IPS DF 6.9 (cell line): ENCODE measurements around the gene CDC16.

ENCODE experiments used
- DNase-seq: peaks from one replicate; pipeline ENCODE4 v3.0.0-alpha.2; 2013; ENCODE audit warnings: low read depth, low spot score
- H3K27ac ChIP-seq: one replicate; pipeline ENCODE4 v1.5.1; 2013; ENCODE audit warnings: low read length, control low read depth
- H3K27me3 ChIP-seq: 2 replicates; pipeline ENCODE4 v1.6.1; 2013; ENCODE audit warnings: mild to moderate bottlenecking, low read length; ENCODE audit not compliant: control insufficient read depth, insufficient read depth
- H3K36me3 ChIP-seq: 2 replicates; pipeline ENCODE4 v1.6.1; 2013; ENCODE audit warnings: low read length; ENCODE audit not compliant: control insufficient read depth, insufficient read depth
- H3K4me1 ChIP-seq: 2 replicates; pipeline ENCODE4 v1.6.1; 2013; ENCODE audit warnings: low read length; ENCODE audit not compliant: control insufficient read depth, insufficient read depth
- H3K4me3 ChIP-seq: 2 replicates; pipeline ENCODE4 v1.5.1; 2013; ENCODE audit warnings: mild to moderate bottlenecking, low read length
- H3K9me3 ChIP-seq: 2 replicates; pipeline ENCODE4 v1.6.1; 2013; ENCODE audit warnings: low read length, inconsistent platforms; ENCODE audit not compliant: control insufficient read depth, insufficient read depth
- WGBS: extraction: QIAGEN DNeasy Blood & Tissue Kit; methylation state at CpG from one replicate; pipeline ENCODE4 v1.1.7; 2013; ENCODE audit warnings: mixed read lengths, missing lambda C conversion rate; ENCODE audit not compliant: insufficient read length, insufficient coverage; 5-methylcytosine and 5-hydroxymethylcytosine counted together

The CDC16 gene

GRCh38 chr13:114288157-114288591 is 53.5 kb downstream of the CDC16 start:
- no CpG with 5 or more reads among the region's 8 CpGs for WGBS
- no peak for DNase-seq
- Histone ChIP-seq H3K4me1 (no peaks in the 10 kb centered on the region), H3K36me3 (peaks cover 15% of the 10 kb centered on the region; the same call in 1 of the 2 replicates), H3K4me3 (no peak overlapping the region), H3K27me3 (no peaks in the 10 kb centered on the region), H3K9me3 (no peaks in the 10 kb centered on the region), H3K27ac (no peak overlapping the region)

GRCh38 chr13:114296448-114296847 is 61.8 kb downstream of the CDC16 start:
- no peaks in the 10 kb centered on the region for H3K9me3 ChIP-seq
- no peak overlapping the region for H3K27ac ChIP-seq
- WGBS = no CpG with 5 or more reads among the region's 10 CpGs
- DNase-seq = no peak
- no peaks in the 10 kb centered on the region for H3K4me1 ChIP-seq
- H3K4me3 ChIP-seq = no peak overlapping the region
- peaks cover 19% of the 10 kb centered on the region for H3K36me3 ChIP-seq
- no peaks in the 10 kb centered on the region for H3K27me3 ChIP-seq

GRCh38 chr13:114296902-114297301 is 62.2 kb downstream of the CDC16 start:
- no peak for DNase-seq
- Histone ChIP-seq H3K4me1 (no peaks in the 10 kb centered on the region), H3K4me3 (no peak overlapping the region), H3K36me3 (peaks cover 18% of the 10 kb centered on the region), H3K27me3 (no peaks in the 10 kb centered on the region), H3K27ac (no peak overlapping the region), H3K9me3 (no peaks in the 10 kb centered on the region)
- WGBS = no CpG with 5 or more reads among the region's 5 CpGs

GRCh38 chr13:114298866-114299265 is 64.2 kb downstream of the CDC16 start:
- Histone ChIP-seq H3K27ac (no peak overlapping the region), H3K36me3 (peaks cover 22% of the 10 kb centered on the region), H3K4me3 (no peak overlapping the region), H3K4me1 (no peaks in the 10 kb centered on the region), H3K9me3 (no peaks in the 10 kb centered on the region), H3K27me3 (no peaks in the 10 kb centered on the region)
- WGBS = no CpG with 5 or more reads among the region's 12 CpGs
- DNase-seq = no peak

- no CpG with 5 or more reads among the region's 12 CpGs for WGBS
- H3K36me3 ChIP-seq = peaks cover 26% of the 10 kb centered on the region
- no peak overlapping the region for H3K27ac ChIP-seq
- H3K4me3 ChIP-seq = no peak overlapping the region
- no peaks in the 10 kb centered on the region for H3K4me1 ChIP-seq
- no peaks in the 10 kb centered on the region for H3K27me3 ChIP-seq
- H3K9me3 ChIP-seq = no peaks in the 10 kb centered on the region
- DNase-seq = no peak
These were observed 65.1 kb downstream of the CDC16 start for GRCh38 chr13:114299604-114300305.

- Histone ChIP-seq H3K4me3 (no peak overlapping the region), H3K27me3 (no peaks in the 10 kb centered on the region), H3K9me3 (no peaks in the 10 kb centered on the region), H3K4me1 (no peaks in the 10 kb centered on the region), H3K27ac (no peak overlapping the region), H3K36me3 (peaks cover 19% of the 10 kb centered on the region)
- no peak for DNase-seq
- no CpG with 5 or more reads among the region's 11 CpGs for WGBS
These were observed 69.1 kb downstream of the CDC16 start for GRCh38 chr13:114303700-114304327.

- no peaks in the 10 kb centered on the region for H3K27me3 ChIP-seq
- peaks cover 15% of the 10 kb centered on the region for H3K36me3 ChIP-seq
- no peaks in the 10 kb centered on the region for H3K4me1 ChIP-seq
- no peaks in the 10 kb centered on the region for H3K9me3 ChIP-seq
- H3K27ac ChIP-seq = no peak overlapping the region
- no peak overlapping the region for H3K4me3 ChIP-seq
- DNase-seq = no peak
- WGBS = no CpG with 5 or more reads among the region's 13 CpGs
These were observed 69.8 kb downstream of the CDC16 start for GRCh38 chr13:114304346-114305034.

GRCh38 chr13:114309086-114309485 is 74.4 kb downstream of the CDC16 start:
- WGBS = no CpG with 5 or more reads among the region's 2 CpGs

GRCh38 chr13:114309806-114310410 is 75.2 kb downstream of the CDC16 start:
- Histone ChIP-seq H3K4me1 (no peaks in the 10 kb centered on the region), H3K27ac (no peak overlapping the region), H3K4me3 (no peak overlapping the region), H3K36me3 (no peaks in the 10 kb centered on the region; the same call in 1 of the 2 replicates), H3K27me3 (no peaks in the 10 kb centered on the region), H3K9me3 (no peaks in the 10 kb centered on the region)
- DNase-seq = no peak
- no CpG with 5 or more reads among the region's 6 CpGs for WGBS

More at GRCh38 chr13:114309086-114309485, 74.4 kb downstream of the CDC16 start:
- Histone ChIP-seq H3K4me1 (no peaks in the 10 kb centered on the region), H3K27ac (no peak overlapping the region), H3K4me3 (no peak overlapping the region), H3K27me3 (no peaks in the 10 kb centered on the region), H3K9me3 (no peaks in the 10 kb centered on the region), H3K36me3 (peaks cover 2% of the 10 kb centered on the region; the same call in 1 of the 2 replicates)
- no peak for DNase-seq

- no peak overlapping the region for H3K4me3 ChIP-seq
- DNase-seq = no peak
- H3K27me3 ChIP-seq = no peaks in the 10 kb centered on the region
- no peaks in the 10 kb centered on the region for H3K4me1 ChIP-seq
- H3K9me3 ChIP-seq = no peaks in the 10 kb centered on the region
- no peak overlapping the region for H3K27ac ChIP-seq
- WGBS = no CpG with 5 or more reads among the region's 5 CpGs
- H3K36me3 ChIP-seq = no peaks in the 10 kb centered on the region; the same call in 1 of the 2 replicates
These were observed 76.3 kb downstream of the CDC16 start for GRCh38 chr13:114310956-114311355.
